ENCODE results near the gene ARCN1.
"Not testable (repeated sequence)": the region's sequence is repeated elsewhere in the genome, so short reads cannot be mapped to it uniquely, and the experiment has no call there.

Gene ARCN1

GRCh38 chr11:118544010-118544646 lies 28.1 kb upstream of the ARCN1 start:
- no peak for DNase-seq (ENCODE audit: low read depth, low spot score)

GRCh38 chr11:118544647-118545010 lies 27.6 kb upstream of the ARCN1 start:
- no peak for DNase-seq (ENCODE audit: low read depth, low spot score)

DNA sequence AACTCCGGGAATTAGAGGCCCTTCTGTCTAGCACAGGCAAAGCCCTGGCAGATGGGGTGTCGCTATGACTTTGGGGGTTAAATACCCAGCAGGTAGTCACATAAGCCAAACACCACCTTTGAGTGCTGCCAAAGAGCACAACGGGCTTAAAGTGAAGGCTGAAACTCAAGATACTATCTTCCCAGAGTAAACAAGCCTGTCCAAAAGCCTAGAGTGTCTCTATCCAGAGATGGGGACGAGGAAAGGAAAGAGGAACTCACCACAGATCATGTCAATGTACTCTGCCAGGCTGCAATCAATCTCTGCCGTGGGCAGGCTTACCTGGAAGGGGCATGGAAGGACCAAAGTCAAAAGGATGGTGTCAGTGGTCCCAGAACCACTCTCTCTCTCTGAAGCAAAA lies 26.7 kb upstream of the ARCN1 start:
- no peak for DNase-seq (ENCODE audit: low read depth, low spot score)

- no peak for DNase-seq (ENCODE audit: low read depth, low spot score)
Measured at GRCh38 chr11:118547132-118547531, 25.1 kb upstream of the ARCN1 start.

- DNase-seq (ENCODE audit: low read depth, low spot score), result no peak
Measured at GRCh38 chr11:118552341-118552740, 19.9 kb upstream of the ARCN1 start.

- DNase-seq (ENCODE audit: low read depth, low spot score), result no peak
Measured at GRCh38 chr11:118560806-118561205, 11.4 kb upstream of the ARCN1 start.

- no peak for DNase-seq (ENCODE audit: low read depth, low spot score)
Measured at GRCh38 chr11:118565051-118565450, 7.2 kb upstream of the ARCN1 start.

GRCh38 chr11:118569670-118570069 lies 2.5 kb upstream of the ARCN1 start:
- DNase-seq (ENCODE audit: low read depth, low spot score), result no peak

DNA sequence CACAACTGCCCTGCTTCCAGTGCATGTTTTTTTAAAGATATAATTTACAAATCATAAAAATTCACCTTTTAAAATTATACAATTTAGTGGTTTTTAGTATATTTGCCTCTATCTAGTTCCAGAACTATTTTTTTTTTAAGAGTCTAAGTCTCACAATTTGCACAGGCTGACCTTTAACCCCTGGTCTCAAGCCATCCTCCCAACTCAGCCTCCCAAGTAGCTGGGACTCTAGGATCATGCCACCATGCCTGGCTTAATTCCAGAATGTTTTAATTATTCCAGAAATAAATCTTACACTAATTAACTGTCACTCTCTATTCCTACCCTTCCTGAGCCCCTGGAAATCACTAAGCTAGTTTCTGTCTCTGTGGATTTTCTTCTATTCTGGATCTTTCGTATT lies 1.4 kb upstream of the ARCN1 start:
- DNase-seq (ENCODE audit: low read depth, low spot score), result no peak

GRCh38 chr11:118571701-118572060 lies 528 bp upstream of the ARCN1 start:
- DNase-seq (ENCODE audit: low read depth, low spot score), result not testable (repeated sequence)

- DNase-seq (ENCODE audit: low read depth, low spot score), result no peak
Measured at GRCh38 chr11:118572981-118573550, 857 bp downstream of the ARCN1 start.

- no peak for DNase-seq (ENCODE audit: low read depth, low spot score)
Measured at GRCh38 chr11:118574636-118575035, 2.4 kb downstream of the ARCN1 start.

- not testable (repeated sequence) for DNase-seq (ENCODE audit: low read depth, low spot score)
Measured at GRCh38 chr11:118577995-118578394, 5.8 kb downstream of the ARCN1 start.

DNA sequence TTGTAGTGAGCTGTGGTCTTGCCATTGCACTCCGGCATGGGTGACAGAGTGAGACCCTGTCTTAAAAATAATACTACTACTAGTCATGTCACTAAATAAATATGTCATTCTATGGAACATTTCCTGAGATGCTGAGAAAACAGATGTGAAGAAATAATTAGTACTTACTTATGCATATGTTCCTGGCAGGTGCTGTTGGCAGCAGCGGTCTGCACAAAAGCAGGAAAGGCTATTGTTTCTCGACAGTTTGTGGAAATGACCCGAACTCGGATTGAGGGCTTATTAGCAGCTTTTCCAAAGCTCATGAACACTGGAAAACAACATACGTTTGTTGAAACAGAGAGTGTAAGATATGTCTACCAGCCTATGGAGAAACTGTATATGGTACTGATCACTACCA lies 8.8 kb downstream of the ARCN1 start:
- DNase-seq (ENCODE audit: low read depth, low spot score), result no peak

GRCh38 chr11:118587952-118588351 lies 15.7 kb downstream of the ARCN1 start:
- no peak for DNase-seq (ENCODE audit: low read depth, low spot score)

DNA sequence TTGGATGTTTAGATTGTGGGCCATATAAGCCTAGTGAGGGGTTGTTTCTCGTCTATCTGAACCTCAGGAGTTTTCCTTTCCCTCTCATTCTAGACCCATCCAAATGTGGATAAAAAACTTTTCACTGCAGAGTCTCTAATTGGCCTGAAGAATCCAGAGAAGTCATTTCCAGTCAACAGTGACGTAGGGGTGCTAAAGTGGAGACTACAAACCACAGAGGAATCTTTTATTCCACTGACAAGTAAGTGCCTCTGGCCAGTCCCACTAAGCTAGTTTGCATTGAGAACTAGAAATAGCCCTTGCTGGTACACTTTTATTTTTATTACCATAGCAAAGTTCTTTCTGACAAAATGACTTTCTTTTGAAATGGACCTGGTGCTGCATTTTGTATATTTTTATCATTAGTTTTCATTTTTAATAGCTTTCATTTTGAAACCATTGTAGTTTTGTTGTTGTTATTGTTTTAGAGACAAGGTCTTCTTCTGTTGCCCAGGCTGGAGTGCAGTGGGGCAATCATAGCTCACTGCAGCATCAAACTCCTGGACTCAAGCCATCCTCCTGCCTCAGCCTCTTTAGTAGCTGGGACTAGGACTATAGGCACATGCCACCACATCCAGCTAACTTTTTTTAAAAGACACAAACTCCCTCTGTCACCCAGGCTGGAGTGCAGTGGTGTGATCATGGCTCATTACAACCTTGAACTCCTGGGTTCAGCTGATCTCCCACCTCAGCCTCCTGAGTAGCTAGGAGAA lies 20.6 kb downstream of the ARCN1 start:
- DNase-seq (ENCODE audit: low read depth, low spot score), result no peak

DNA sequence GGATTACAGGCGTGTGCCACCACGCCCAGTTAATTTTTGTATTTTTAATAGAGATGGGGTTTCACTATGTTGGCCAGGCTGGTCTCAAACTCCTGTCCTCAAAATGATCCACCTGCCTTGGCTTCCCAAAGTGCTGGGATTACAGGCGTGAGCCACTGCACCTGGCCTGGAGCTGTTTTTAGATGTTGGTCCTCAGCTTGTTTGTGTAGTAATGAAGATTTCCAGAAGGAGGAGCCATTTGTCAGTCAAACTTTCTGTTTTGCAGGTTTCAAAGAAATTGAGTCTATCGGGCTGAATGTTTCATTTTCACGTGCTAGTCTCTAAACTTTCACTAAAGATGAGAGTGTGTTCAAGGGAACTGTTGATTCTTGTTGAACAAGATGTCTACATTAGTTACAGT lies 22.8 kb downstream of the ARCN1 start:
- not testable (repeated sequence) for DNase-seq (ENCODE audit: low read depth, low spot score)

- DNase-seq (ENCODE audit: low read depth, low spot score), result no peak
Measured at GRCh38 chr11:118596224-118597146, 24.3 kb downstream of the ARCN1 start.

DNA sequence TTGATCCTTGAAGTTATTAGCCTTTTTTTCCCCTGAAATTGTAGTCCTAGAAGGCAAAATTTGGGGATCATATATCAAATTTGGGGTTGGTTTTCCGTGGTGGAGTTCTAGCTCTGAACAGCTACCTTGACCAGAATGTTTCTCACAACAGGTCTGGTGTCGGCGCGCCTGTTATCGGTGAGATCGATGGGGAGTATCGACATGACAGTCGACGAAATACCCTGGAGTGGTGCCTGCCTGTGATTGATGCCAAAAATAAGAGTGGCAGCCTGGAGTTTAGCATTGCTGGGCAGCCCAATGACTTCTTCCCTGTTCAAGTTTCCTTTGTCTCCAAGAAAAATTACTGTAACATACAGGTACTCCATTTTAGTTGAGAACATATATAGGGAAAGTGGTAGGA lies 25.3 kb downstream of the ARCN1 start:
- no peak for DNase-seq (ENCODE audit: low read depth, low spot score)

DNA sequence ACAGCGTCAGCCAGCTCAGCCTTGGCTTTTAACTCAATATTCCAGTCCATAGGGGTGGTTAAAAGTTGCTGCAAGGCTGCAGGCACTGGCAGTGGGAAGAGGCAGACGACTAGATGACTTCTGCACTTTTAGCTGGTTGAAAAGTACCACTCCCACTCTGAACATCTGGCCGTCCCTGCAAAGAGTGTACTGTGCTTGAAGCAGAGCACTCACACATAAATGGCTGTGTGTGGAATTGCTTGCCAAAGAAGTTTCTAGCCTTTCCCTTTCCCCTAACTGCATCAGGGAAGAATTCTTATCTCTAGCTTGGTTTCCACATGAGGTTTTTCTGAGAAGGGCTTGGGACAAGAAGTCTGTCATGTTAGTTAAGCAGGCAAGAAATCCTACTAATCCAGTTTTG lies 30.1 kb downstream of the ARCN1 start:
- DNase-seq (ENCODE audit: low read depth, low spot score), result no peak

GRCh38 chr11:118603709-118604108 lies 31.5 kb downstream of the ARCN1 start:
- DNase-seq (ENCODE audit: low read depth, low spot score), result not testable (repeated sequence)

DNA sequence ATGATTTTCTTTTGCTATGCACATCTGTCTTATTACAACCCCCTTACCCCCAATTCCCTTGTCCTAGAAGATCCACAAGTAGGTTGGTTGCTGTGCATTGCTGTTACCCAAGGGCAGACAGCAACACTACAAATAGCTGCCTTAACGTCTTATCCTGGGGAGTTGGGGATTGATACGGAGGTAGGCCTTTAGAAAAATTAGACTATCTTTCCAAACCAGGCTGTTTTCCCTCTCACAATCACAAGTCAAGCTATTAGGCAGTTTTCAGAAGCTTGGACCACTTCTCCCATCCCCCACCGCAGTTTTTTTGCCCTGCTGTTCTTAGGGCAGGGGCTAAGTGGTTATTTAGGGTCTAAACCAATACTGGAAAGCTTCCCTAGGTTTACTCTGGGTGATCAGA lies 32.4 kb downstream of the ARCN1 start:
- DNase-seq (ENCODE audit: low read depth, low spot score), result no peak
